Esophagus muscularis mucosa (tissue), 4 donors: ENCODE measurements around the gene PRKCE. TPM values are rescaled to one million over a fixed set of nuclear protein-coding genes. Genes with fewer than 3 reads are reported as not detected.

Source experiments
- DNase-seq: peaks from one replicate; pipeline ENCODE4 v3.0.0-alpha.2; 2017; ENCODE audit errors: extremely low spot score
- H3K27ac ChIP-seq, 4 donors: fragments of 200-600 bp; sonication (generic); replicated peaks in 1 of 4; 1 replicate in 3 of 4; 2 replicates in 1 of 4; pipeline ENCODE4 v1.5.1; 2016 to 2019; ENCODE audit warnings: mild to moderate bottlenecking in 1 of 4
- H3K27me3 ChIP-seq, 4 donors: fragments of 200-600 bp; sonication (generic); one replicate each; pipeline versions ENCODE4 v1.5.1 to v1.6.0; 2016 to 2019
- H3K36me3 ChIP-seq, 4 donors: fragments of 200-600 bp; sonication (generic); one replicate each; pipeline ENCODE4 v1.5.1; 2016 to 2019
- H3K4me1 ChIP-seq, 4 donors: fragments of 200-600 bp; sonication (generic); one replicate each; pipeline ENCODE4 v1.5.1; 2016 to 2019
- H3K4me3 ChIP-seq, 4 donors: fragments of 200-600 bp; sonication (generic); 1 replicate in 2 of 4; 2 replicates in 2 of 4; pipeline ENCODE4 v1.5.1; 2016 to 2019; ENCODE audit warnings: mild to moderate bottlenecking in 4 of 4, moderate library complexity in 1 of 4
- H3K9me3 ChIP-seq, 4 donors: fragments of 200-600 bp; sonication (generic); 1 replicate in 3 of 4; 2 replicates in 1 of 4; pipeline ENCODE4 v1.5.1; 2016 to 2019
- CTCF ChIP-seq, 3 experiments: fragments of 200-600 bp in 2 of 3; fragments of 450-650 bp in 1 of 3; sonication (generic) in 2 of 3; IDR thresholded peaks; one replicate each; pipeline ENCODE4 v1.5.1; 2017 to 2019; ENCODE audit warnings: antibody characterized with exemption in 3 of 3, mild to moderate bottlenecking in 2 of 3, moderate library complexity in 1 of 3
- EP300 ChIP-seq: sonication (generic); formaldehyde crosslinking; IDR thresholded peaks from one replicate; pipeline ENCODE4 v1.6.1; 2017; ENCODE audit warnings: antibody characterized with exemption
- POLR2A ChIP-seq: fragments of 450-650 bp; IDR thresholded peaks from one replicate; pipeline ENCODE4 v1.6.1; 2017; ENCODE audit warnings: antibody characterized with exemption, moderate library complexity, mild to moderate bottlenecking, low read depth
- POLR2AphosphoS5 ChIP-seq, 2 donors: sonication (generic); formaldehyde crosslinking; IDR thresholded peaks; one replicate each; pipeline ENCODE4 v1.6.1; 2017; ENCODE audit warnings: antibody characterized with exemption in 2 of 2
- WGBS: methylation state at CpG from one replicate; pipeline ENCODE4 v1.1.5; 2018; 5-methylcytosine and 5-hydroxymethylcytosine counted together
- intact Hi-C: fragments of 100-400 bp; cut with DNase I; formaldehyde crosslinking; loops from one replicate; pipeline ENCODE4 v1.15.1; 2023
- total RNA-seq, 4 donors: library from RNA; depleted of rRNA; stranded (reverse); fragments of >200 nt; gene quantifications; one replicate each; pipeline versions ENCODE4 v1.1.0 to v1.2.1, GENCODE V29; 2016

The PRKCE gene
- total RNA-seq, 4 donors from 2014 or later = 11.6 to 21.1 (median 13.0) TPM

GRCh38 chr2:45879936-45880335 is 228.5 kb downstream of the PRKCE start:
- no peak for DNase-seq
- H3K27me3 ChIP-seq = no peaks in the 10 kb centered on the region
- no peak overlapping the region for H3K4me3 ChIP-seq
- TF ChIP-seq CTCF (IDR thresholded peaks at IDR 0.05) (no peak), POLR2A (no peak), EP300 (no peak), POLR2AphosphoS5 (IDR thresholded peaks at IDR 0.05) (no peak)
- 88% methylated on average over 2 of the region's 2 CpGs for WGBS
- no peak overlapping the region for H3K27ac ChIP-seq
- peaks cover 0 to 14% (median 8%) of the 10 kb centered on the region in 4 donors for H3K9me3 ChIP-seq
- peaks cover 28 to 39% (median 36%) of the 10 kb centered on the region in 4 donors for H3K4me1 ChIP-seq
- H3K36me3 ChIP-seq = peaks cover 0 to 4% (median 0%) of the 10 kb centered on the region in 4 donors
- intact Hi-C loops = no loop called here

GRCh38 chr2:45881970-45882581 is 230.6 kb downstream of the PRKCE start:
- Histone ChIP-seq H3K4me3 (no peak overlapping the region), H3K27me3 (no peaks in the 10 kb centered on the region), H3K4me1 (peaks cover 50 to 61% (median 56%) of the 10 kb centered on the region in 4 donors), H3K9me3 (peaks cover 0 to under 1% (median 0%) of the 10 kb centered on the region in 4 donors), H3K36me3 (peaks cover 0 to 4% (median 0%) of the 10 kb centered on the region in 4 donors), H3K27ac (peak overlapping the region; percentile 60 to 79 (median 69))
- TF ChIP-seq CTCF (IDR thresholded peaks at IDR 0.05) = no peak
- no peak for TF ChIP-seq POLR2AphosphoS5 (IDR thresholded peaks at IDR 0.05)
- no peak for TF ChIP-seq EP300
- no peak for TF ChIP-seq POLR2A
- WGBS = 98% methylated on average over 7 of the region's 7 CpGs
- intact Hi-C loops = no loop called here
- DNase-seq = no peak

GRCh38 chr2:45882707-45883602 is 231.5 kb downstream of the PRKCE start:
- Histone ChIP-seq H3K4me3 (peak overlapping the region in 1 of 4 donors; percentile 11), H3K4me1 (peaks cover 54 to 70% (median 65%) of the 10 kb centered on the region in 4 donors)

GRCh38 chr2:45883603-45884000 is 232.1 kb downstream of the PRKCE start:
- TF ChIP-seq POLR2A (no peak), EP300 (no peak), CTCF (IDR thresholded peaks at IDR 0.05) (no peak), POLR2AphosphoS5 (IDR thresholded peaks at IDR 0.05) (no peak)
- 84% methylated on average over 2 of the region's 3 CpGs for WGBS
- Histone ChIP-seq H3K4me3 (no peak overlapping the region), H3K9me3 (no peaks in the 10 kb centered on the region), H3K36me3 (no peaks in the 10 kb centered on the region), H3K27me3 (no peaks in the 10 kb centered on the region), H3K27ac (peak overlapping the region; percentile 68 to 79 (median 69)), H3K4me1 (peaks cover 58 to 76% (median 72%) of the 10 kb centered on the region in 4 donors)
- no peak for DNase-seq
- intact Hi-C loops = no loop called here

More at GRCh38 chr2:45882707-45883602, 231.5 kb downstream of the PRKCE start:
- Histone ChIP-seq H3K9me3 (no peaks in the 10 kb centered on the region), H3K27me3 (no peaks in the 10 kb centered on the region), H3K27ac (peak overlapping the region; percentile 60 to 79 (median 69)), H3K36me3 (peaks cover 0 to 3% (median 0%) of the 10 kb centered on the region in 4 donors)
- WGBS = 56% methylated on average over 18 of the region's 21 CpGs
- intact Hi-C loops = no loop called here
- DNase-seq = no peak
- TF ChIP-seq EP300 (no peak), POLR2AphosphoS5 (IDR thresholded peaks at IDR 0.05) (peak; percentile 81 to 87), POLR2A (no peak), CTCF (IDR thresholded peaks at IDR 0.05) (no peak)
